Raji (cell line): Measurements from ENCODE around the gene RPTOR.

Experiments
- POLR2A ChIP-seq: IDR thresholded peaks from 2 replicates; pipeline ENCODE4 v1.6.1; 2011; ENCODE audit warnings: low read depth, low read length, control low read depth; ENCODE audit not compliant: insufficient read depth

Gene RPTOR

GRCh38 chr17:80694085-80694991 is 149.7 kb downstream of the RPTOR start:
- no peak for TF ChIP-seq POLR2A

DNA sequence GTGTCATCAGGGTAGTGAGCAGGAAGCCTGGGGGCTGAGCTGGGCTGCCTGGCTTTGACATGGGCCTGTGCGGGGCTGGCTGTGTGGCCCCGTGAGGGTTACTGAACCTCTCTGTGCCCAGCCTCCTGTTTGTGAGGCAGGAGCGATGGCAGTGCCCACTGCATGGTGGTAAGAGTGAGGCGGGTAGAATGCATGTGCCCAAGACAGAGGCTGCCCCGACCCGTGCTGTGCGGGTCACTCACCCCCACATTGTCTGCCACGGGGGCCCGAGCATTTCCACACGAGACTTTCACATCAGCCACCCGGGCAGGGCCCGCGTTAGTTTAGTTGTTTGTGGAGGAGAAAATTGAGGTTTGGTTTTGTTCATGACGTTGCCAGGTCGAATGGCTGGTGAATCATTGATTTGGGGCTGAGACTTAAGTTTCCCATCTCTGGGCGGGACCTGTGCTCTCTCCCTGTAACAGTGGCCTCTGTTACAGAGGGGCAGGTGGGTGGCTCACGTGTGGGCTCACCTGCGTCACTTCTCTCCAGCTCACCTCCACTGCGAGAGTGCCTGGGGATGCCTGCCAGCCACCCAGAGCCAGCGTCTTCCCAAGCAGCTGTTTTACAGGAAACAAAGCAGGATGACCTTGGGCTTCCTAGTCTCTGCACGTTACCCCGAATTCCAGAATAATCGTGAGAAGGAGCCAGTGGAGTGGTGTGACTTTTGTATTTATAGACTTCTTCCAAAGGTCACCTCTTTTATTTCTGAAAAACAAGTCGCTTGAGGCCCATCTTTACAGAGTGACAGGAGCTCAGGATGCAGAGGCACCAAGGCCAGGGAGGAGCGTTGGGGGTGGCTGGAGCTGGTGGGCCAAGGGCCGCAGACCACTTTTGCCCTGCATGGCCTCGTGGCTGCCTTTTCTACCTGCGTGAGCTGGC is 150.6 kb downstream of the RPTOR start:
- no peak for TF ChIP-seq POLR2A

GRCh38 chr17:80695979-80696378 is 151.3 kb downstream of the RPTOR start:
- no peak for TF ChIP-seq POLR2A

DNA sequence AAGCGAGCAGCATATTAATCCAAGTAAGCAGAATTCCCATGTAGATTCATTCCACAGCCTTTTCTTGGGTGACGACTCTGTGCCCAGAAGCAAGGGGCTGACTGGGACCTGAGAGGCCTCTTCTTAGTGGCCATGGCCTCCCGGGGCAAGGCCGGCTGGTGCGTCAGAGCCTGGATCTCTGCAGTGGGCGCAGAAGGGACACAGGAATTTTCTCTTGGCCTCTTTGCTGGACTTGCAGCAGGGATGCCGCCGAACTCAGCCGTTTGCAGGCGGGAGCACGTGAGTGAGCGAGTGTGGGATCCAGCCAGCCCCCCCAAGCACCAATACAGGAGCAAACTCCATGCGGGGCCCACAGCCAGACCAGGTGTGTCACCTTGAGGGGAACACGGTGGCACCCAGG is 151.8 kb downstream of the RPTOR start:
- no peak for TF ChIP-seq POLR2A

GRCh38 chr17:80696964-80697363 is 152.3 kb downstream of the RPTOR start:
- TF ChIP-seq POLR2A, result no peak

- no peak for TF ChIP-seq POLR2A
Observed at GRCh38 chr17:80698297-80698696, 153.7 kb downstream of the RPTOR start.

GRCh38 chr17:80701730-80702129 is 157.1 kb downstream of the RPTOR start:
- no peak for TF ChIP-seq POLR2A

- TF ChIP-seq POLR2A, result no peak
Observed at GRCh38 chr17:80702315-80703141, 157.9 kb downstream of the RPTOR start.

- TF ChIP-seq POLR2A, result no peak
Observed at GRCh38 chr17:80703142-80703478, 158.5 kb downstream of the RPTOR start.

DNA sequence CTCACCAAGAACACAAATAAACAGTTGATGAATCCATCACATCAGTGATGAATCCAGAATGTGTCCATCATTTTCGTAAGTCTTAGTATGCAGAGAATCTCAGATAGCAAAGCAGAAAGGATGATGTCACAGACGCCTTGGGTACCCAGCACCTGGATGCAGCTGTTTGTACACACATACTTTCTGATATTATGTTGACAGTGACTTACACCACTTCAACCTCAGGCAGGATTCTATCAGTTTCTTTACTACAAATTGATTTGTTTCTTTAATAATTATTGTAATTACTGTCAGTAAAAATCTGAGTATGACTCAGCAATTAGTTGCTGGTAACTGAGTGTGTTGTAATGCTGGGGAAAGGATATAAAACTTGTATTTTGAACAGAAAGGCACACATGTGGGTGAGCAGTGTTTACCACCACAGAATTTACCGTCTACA is 159.8 kb downstream of the RPTOR start:
- no peak for TF ChIP-seq POLR2A

DNA sequence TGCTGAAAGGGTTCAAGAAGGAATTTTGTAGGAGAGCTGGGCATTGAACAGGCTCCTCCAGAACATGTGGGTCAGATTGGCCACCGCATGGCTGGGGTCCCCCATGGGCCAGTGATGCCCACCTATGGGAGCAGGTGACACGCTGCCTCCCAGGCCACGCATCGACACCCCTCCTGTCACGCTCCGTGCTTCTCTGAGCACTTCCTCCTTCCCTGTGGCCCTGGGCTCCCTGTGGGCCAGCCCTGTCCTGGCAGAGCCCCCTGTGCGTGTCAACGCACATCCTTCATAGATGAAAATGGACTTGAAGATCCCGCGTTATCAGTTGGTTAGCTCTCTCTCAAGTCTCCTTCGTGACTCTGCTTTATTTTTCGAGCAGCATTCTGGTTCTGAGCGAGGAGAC is 160.3 kb downstream of the RPTOR start:
- TF ChIP-seq POLR2A, result no peak

GRCh38 chr17:80705988-80706387 is 161.3 kb downstream of the RPTOR start:
- no peak for TF ChIP-seq POLR2A

GRCh38 chr17:80706463-80706867 is 161.8 kb downstream of the RPTOR start:
- no peak for TF ChIP-seq POLR2A

GRCh38 chr17:80708480-80708879 is 163.8 kb downstream of the RPTOR start:
- no peak for TF ChIP-seq POLR2A
